Ovary (tissue), 1 donor: ENCODE results near the gene CILP2.

Experiments
- EP300 ChIP-seq: sonication (generic); formaldehyde crosslinking; IDR thresholded peaks from one replicate; pipeline ENCODE4 v1.6.1; 2017; ENCODE audit warnings: antibody characterized with exemption
- POLR2A ChIP-seq: fragments of 450-650 bp; IDR thresholded peaks from one replicate; pipeline ENCODE4 v1.6.1; 2017; ENCODE audit warnings: antibody characterized with exemption, mild to moderate bottlenecking, moderate library complexity

DNA sequence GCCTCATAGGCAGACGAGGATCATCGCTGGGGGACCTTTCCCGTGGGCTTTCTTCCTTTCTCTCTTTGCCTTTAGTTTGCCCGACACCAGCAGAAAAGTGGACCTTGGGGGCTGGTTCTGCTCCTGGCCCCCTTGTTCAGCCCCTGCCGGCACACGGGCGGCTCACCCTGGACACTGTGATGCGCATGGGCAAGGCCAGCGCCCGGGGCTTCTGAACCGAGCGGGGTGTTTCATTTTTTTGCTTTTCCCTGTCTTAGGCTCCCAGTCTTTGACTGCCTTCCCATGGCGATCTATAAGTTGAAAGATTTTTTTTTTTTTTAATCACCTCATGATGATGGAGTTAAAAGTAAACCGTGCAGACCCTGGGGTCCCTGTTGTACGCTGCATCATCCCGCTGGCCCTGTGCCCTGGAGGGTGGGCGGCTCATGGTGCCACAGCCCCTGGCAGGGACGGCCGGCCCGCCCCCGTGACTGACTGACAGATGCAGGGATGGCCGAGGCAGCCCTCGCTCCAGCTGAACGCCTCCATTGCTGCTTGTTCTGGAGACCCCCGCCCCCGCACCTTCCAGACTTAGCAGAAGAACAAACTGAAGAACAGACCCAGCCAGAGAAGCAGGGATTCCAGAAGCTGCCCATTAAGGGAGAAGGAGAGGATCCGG, 32.3 kb upstream of the CILP2 start:
- TF ChIP-seq POLR2A (no peak), EP300 (no peak)
